ENCODE measurements around the gene CACNA1G.

GRCh38 chr17:50634224-50634914 is 73.9 kb downstream of the CACNA1G start, which contains the start of gene ABCC3:
- TF ChIP-seq GATA2 (IDR thresholded peaks at IDR 0.05; ENCODE audit: low read depth, low read length) (no peak), GATA3 (IDR thresholded peaks at IDR 0.05; ENCODE audit: low read depth, low read length) (no peak)

All from SH-SY5Y (cell line).